Testis (tissue), 2 donors: Measurements from ENCODE around the gene SLC49A3.

Experiments
- CTCF ChIP-seq, 3 experiments: fragments of 450-650 bp in 2 of 3; fragments of 200-600 bp in 1 of 3; sonication (generic) in 1 of 3; IDR thresholded peaks; one replicate each; pipeline ENCODE4 v1.5.1; 2016 to 2019; ENCODE audit warnings: antibody characterized with exemption in 3 of 3, mild to moderate bottlenecking in 2 of 3, moderate library complexity in 1 of 3
- POLR2A ChIP-seq: fragments of 450-650 bp; IDR thresholded peaks from one replicate; pipeline ENCODE4 v1.6.1; 2017; ENCODE audit warnings: antibody characterized with exemption, mild to moderate bottlenecking, moderate library complexity

- TF ChIP-seq CTCF (IDR thresholded peaks at IDR 0.05) (no peak), POLR2A (no peak)
These were observed 40.2 kb downstream of the SLC49A3 start for GRCh38 chr4:648579-649292.
